GM12878 (cell line): ENCODE data around the gene RELL2. TPM values are rescaled to one million over a fixed set of nuclear protein-coding genes. Genes with fewer than 3 reads are reported as not detected.

Experiments used
- ATAC-seq: fragments of 200-7000 bp; cut with Tn5 transposase; 3 replicates; pipeline ENCODE4 v1.9.1; 2020; ENCODE audit warnings: mild to moderate bottlenecking, moderate library complexity
- BruUV-seq: library from RNA; stranded (reverse); fragments of 400-500 nt; replicated peaks from 2 replicates; lab custom pipeline; 2021; lab: Mats Ljungman, UMichigan
- CTCF ChIA-PET: fragments of 300-600 bp; sonication (Branson Sonifier 250); formaldehyde crosslinking; extraction: SDS; loops from one replicate; lab custom pipeline; 2021; ENCODE audit warnings: inconsistent platforms; lab: Yijun Ruan, JAX
- POLR2A ChIA-PET: fragments of 350-600 bp; formaldehyde crosslinking; extraction: SDS; loops from one replicate; lab custom pipeline; 2021; ENCODE audit warnings: inconsistent platforms; lab: Charles Lee
- RAD21 ChIA-PET: fragments of 300-600 bp; sonication (Branson Sonifier 250); formaldehyde crosslinking; loops from one replicate; lab custom pipeline; 2023; ENCODE audit warnings: antibody characterized with exemption; ENCODE audit not compliant: unreplicated experiment; lab: Charles Lee
- SMC1A ChIA-PET: fragments of 300-600 bp; sonication (Branson Sonifier 250); formaldehyde crosslinking; loops from one replicate; lab custom pipeline; 2023; ENCODE audit not compliant: unreplicated experiment, uncharacterized antibody; lab: Charles Lee
- DNase-seq: peaks from one replicate; pipeline ENCODE4 v3.0.0-alpha.2; 2011; ENCODE audit warnings: low read depth, low spot score
- FAIRE-seq: peaks from 3 replicates; lab custom pipeline; 2011; peaks lifted over from hg19 to GRCh38; lab: Jason Lieb, UNC
- H2AFZ ChIP-seq: 2 replicates; pipeline ENCODE4 v1.6.0; 2011; ENCODE audit warnings: low read depth, low read length, control low read depth; ENCODE audit not compliant: control insufficient read depth
- H3K27ac ChIP-seq: 2 replicates; pipeline ENCODE4 v1.5.1; 2011; ENCODE audit warnings: control low read depth; ENCODE audit not compliant: control insufficient read depth, insufficient read depth
- H3K27me3 ChIP-seq, 2 experiments: replicated peaks in 1 of 2; 2 replicates each; pipeline versions ENCODE4 v1.6.0 to v1.6.1; 2011; ENCODE audit warnings: low read length in 1 of 2; ENCODE audit not compliant: control insufficient read depth in 2 of 2, insufficient read depth in 2 of 2
- H3K36me3 ChIP-seq, 2 experiments: 2 replicates each; pipeline ENCODE4 v1.5.1; 2011; ENCODE audit warnings: low read length in 1 of 2; ENCODE audit not compliant: control insufficient read depth in 2 of 2, insufficient read depth in 2 of 2
- H3K4me1 ChIP-seq: 2 replicates; pipeline ENCODE4 v1.6.1; 2011; ENCODE audit warnings: mild to moderate bottlenecking, low read length, moderate library complexity, mixed read lengths; ENCODE audit not compliant: control insufficient read depth, insufficient read depth
- H3K4me2 ChIP-seq: 2 replicates; pipeline ENCODE4 v1.6.0; 2011; ENCODE audit warnings: control low read depth; ENCODE audit not compliant: control insufficient read depth, insufficient read depth
- H3K4me3 ChIP-seq: fragments of 200-600 bp; sonication (generic); 2 replicates; pipeline ENCODE4 v1.5.1; 2016
- H3K79me2 ChIP-seq: 2 replicates; pipeline ENCODE4 v1.6.0; 2011; ENCODE audit warnings: low read length; ENCODE audit not compliant: control insufficient read depth, insufficient read depth
- H3K9ac ChIP-seq: 2 replicates; pipeline ENCODE4 v1.8.0; 2011; ENCODE audit warnings: low read length, control low read depth, mixed read lengths; ENCODE audit not compliant: control insufficient read depth, insufficient read depth
- H3K9me3 ChIP-seq: replicated peaks from 3 replicates; pipeline ENCODE4 v1.5.1; 2011; ENCODE audit warnings: mild to moderate bottlenecking, low read length; ENCODE audit not compliant: control insufficient read depth, insufficient read depth
- H4K20me1 ChIP-seq: 2 replicates; pipeline ENCODE4 v1.6.0; 2011; ENCODE audit not compliant: control insufficient read depth, insufficient read depth
- ASH2L ChIP-seq: fragments of 300-600, 200-600 bp; sonication (generic); IDR thresholded peaks from 2 replicates; pipeline ENCODE4 v1.6.1; 2017; ENCODE audit warnings: low read depth, mild to moderate bottlenecking, borderline replicate concordance
- CEBPZ ChIP-seq: fragments of 150-350 bp; IDR thresholded peaks from 2 replicates; pipeline ENCODE4 v1.6.1; 2016; ENCODE audit warnings: low read depth, low read length
- ESRRA ChIP-seq: IDR thresholded peaks from 2 replicates; pipeline ENCODE4 v1.6.1; 2012; ENCODE audit warnings: mild to moderate bottlenecking, low read length, improper control_type of control experiment
- MTA3 ChIP-seq: IDR thresholded peaks from 2 replicates; pipeline ENCODE4 v1.6.1; 2012; ENCODE audit warnings: low read length, inconsistent platforms, borderline replicate concordance
- POLR2A ChIP-seq: IDR thresholded peaks from 2 replicates; pipeline ENCODE4 v1.6.1; 2011; ENCODE audit warnings: low read depth, mild to moderate bottlenecking, low read length
- RUNX3 ChIP-seq: IDR thresholded peaks from 2 replicates; pipeline ENCODE4 v1.6.1; 2012; ENCODE audit warnings: low read length, inconsistent platforms
- SMAD5 ChIP-seq: IDR thresholded peaks from 2 replicates; pipeline ENCODE4 v1.6.1; 2016; ENCODE audit warnings: antibody characterized with exemption, low read depth
- SMC3 ChIP-seq: IDR thresholded peaks from 2 replicates; pipeline ENCODE4 v1.6.1; 2011; ENCODE audit warnings: low read length, improper control_type of control experiment, borderline replicate concordance
- TBL1XR1 ChIP-seq: IDR thresholded peaks from 2 replicates; pipeline ENCODE4 v1.6.1; 2012; ENCODE audit warnings: low read depth, low read length, improper control_type of control experiment
- ZBTB4 ChIP-seq: fragments of 450-650 bp; formaldehyde crosslinking; IDR thresholded peaks from 2 replicates; pipeline ENCODE4 v1.4.0; 2022; ENCODE audit warnings: mild to moderate bottlenecking, moderate library complexity
- WGBS: methylation state at CpG from one replicate; pipeline ENCODE4 v1.1.6; 2016; ENCODE audit warnings: low lambda C conversion rate; ENCODE audit not compliant: insufficient replicate concordance, insufficient coverage; ENCODE audit errors: missing lambda C conversion rate; 5-methylcytosine and 5-hydroxymethylcytosine counted together
- in situ Hi-C: fragments of 300-500 bp; cut with MboI; formaldehyde crosslinking; loops from 9 replicates; pipeline ENCODE4 v1.14.3; 2018; ENCODE audit warnings: mixed read lengths
- intact Hi-C: fragments of 100-400 bp; cut with micrococcal nuclease; formaldehyde crosslinking; loops from one replicate; pipeline ENCODE4 v1.14.2; 2022; ENCODE audit not compliant: unreplicated experiment
- polyA plus RNA-seq, 11 experiments: library from polyadenylated mRNA; depleted of rRNA in 4 of 11; unstranded in 6 of 11; stranded (reverse) in 5 of 11; fragments of >200 nt; fragmentation: Nextera tagmentation in 4 of 11; fragmentation: Illumina TruSeq in 1 of 11; extraction: Ambion mirVana in 4 of 11; extraction: Trizol in 1 of 11; gene quantifications; 1 replicate in 1 of 11; 2 replicates in 10 of 11; pipeline versions ENCODE4 v1.2.1 to v1.2.3, GENCODE V29; 2011 to 2016; ENCODE audit warnings: inconsistent platforms in 2 of 11, missing spikeins in 2 of 11, low read depth in 1 of 11
- total RNA-seq, 4 experiments: library from RNA; depleted of rRNA in 3 of 4; stranded (reverse); fragments of >200 nt in 3 of 4; fragmentation: Illumina TruSeq in 1 of 4; extraction: Trizol in 1 of 4; gene quantifications; 2 replicates each; pipeline versions ENCODE4 v1.2.1 to v1.2.3, GENCODE V29; 2013 to 2021

The RELL2 gene
- total and polyA plus RNA-seq, 10 of the 15 experiments (the other 5 are each of a cell fraction or from before 2014, with no cell fraction given): 0.23 to 21.4 (median 7.1) TPM

GRCh38 chr5:141640698-141641097 lies 3.9 kb downstream of the RELL2 start:
- no peaks in the 10 kb centered on the region for H3K9me3 ChIP-seq
- POLR2A ChIA-PET: no interaction called here
- CTCF ChIA-PET: interaction anchor here (1.4 to 2.1 kb wide), 3 partner anchors 17 to 49 kb away, joined by 4 to 6 read pairs (median 6); no protein-coding TSS in a partner anchor
- TF ChIP-seq POLR2A (peak; percentile 35; the same call in 1 of the 2 replicates), TBL1XR1 (no peak)
- TF ChIP-seq, all 136 proteins: peak for 1
- no peaks in the 10 kb centered on the region for H3K27me3 ChIP-seq
- BruUV-seq: no TSS peak
- no peak overlapping the region for H3K4me2 ChIP-seq
- 92% methylated on average over 9 of the region's 9 CpGs for WGBS
- no peak overlapping the region for H3K27ac ChIP-seq
- ChIA-PET SMC1A (interaction anchor here (1.1 to 2.2 kb wide), 2 partner anchors 10 to 38 kb away, joined by 3 to 7 read pairs; no protein-coding TSS in a partner anchor), RAD21 (interaction anchor here (3.5 kb wide), 1 partner anchor 49 kb away, joined by 22 read pairs; no protein-coding TSS in a partner anchor)
- intact Hi-C loops: no loop called here
- H2AFZ ChIP-seq: no peak overlapping the region
- peaks cover 21% of the 10 kb centered on the region for H3K79me2 ChIP-seq
- H3K4me3 ChIP-seq: no peak overlapping the region
- FAIRE-seq (no peak), DNase-seq (no peak), ATAC-seq (no peak)
- no peak overlapping the region for H3K9ac ChIP-seq
- no peaks in the 10 kb centered on the region; a peak in 2 of 4 replicates for H3K36me3 ChIP-seq
- H3K4me1 ChIP-seq: peaks cover 18% of the 10 kb centered on the region
- in situ Hi-C loops: no loop called here
- H4K20me1 ChIP-seq: no peaks in the 10 kb centered on the region

- 48% methylated on average over 2 of the region's 2 CpGs for WGBS
- no peak overlapping the region for H3K4me2 ChIP-seq
- peak; percentile 49 for FAIRE-seq
- TF ChIP-seq MTA3 (no peak), SMAD5 (no peak), SMC3 (peak; percentile 15; the same call in 1 of the 2 replicates), ESRRA (no peak), ZBTB4 (CRISPR knock-in tag) (no peak), ASH2L (no peak), CEBPZ (no peak), RUNX3 (peak; percentile 87)
Measured at GRCh38 chr5:141641634-141642267, 5.0 kb downstream of the RELL2 start.

More at GRCh38 chr5:141641634-141642267, 5.0 kb downstream of the RELL2 start:
- Histone ChIP-seq H3K9ac (no peak overlapping the region), H4K20me1 (no peaks in the 10 kb centered on the region), H3K36me3 (no peaks in the 10 kb centered on the region; a peak in 2 of 4 replicates), H3K27me3 (no peaks in the 10 kb centered on the region), H3K9me3 (no peaks in the 10 kb centered on the region), H3K4me3 (no peak overlapping the region), H2AFZ (no peak overlapping the region), H3K27ac (no peak overlapping the region), H3K79me2 (peaks cover 11% of the 10 kb centered on the region), H3K4me1 (peaks cover 17% of the 10 kb centered on the region)
- intact Hi-C loops (no loop called here), in situ Hi-C loops (no loop called here)
- BruUV-seq: no TSS peak
- ATAC-seq (peak; percentile 55), DNase-seq (no peak)
- ChIA-PET RAD21 (interaction anchor here (1.0 to 3.5 kb wide), 3 partner anchors 8 to 50 kb away, joined by 4 to 22 read pairs (median 5); partner anchors contain the start of gene DIAPH1), CTCF (interaction anchor here (0.8 to 2.9 kb wide), 9 partner anchors 9 to 327 kb away, joined by 3 to 23 read pairs (median 5); partner anchors contain the start of genes FCHSD1 and RNF14), SMC1A (interaction anchor here (1.1 to 2.5 kb wide), 5 partner anchors 9 to 50 kb away, joined by 3 to 15 read pairs (median 6); partner anchors contain the start of gene DIAPH1), POLR2A (no interaction called here)
